Hepatocyte (in vitro differentiated cells): ENCODE data around the gene ATP6V1F. TPM values are rescaled to one million over a fixed set of nuclear protein-coding genes. Genes with fewer than 3 reads are reported as not detected.

ENCODE experiments used
- DNase-seq: peaks from one replicate; pipeline ENCODE4 v3.0.0-alpha.2; 2016; ENCODE audit warnings: low spot score
- H2AFZ ChIP-seq: fragments of 200-600 bp; sonication (generic); 2 replicates; pipeline ENCODE4 v1.6.0; 2016; ENCODE audit warnings: antibody characterized with exemption, mild to moderate bottlenecking
- H3K27ac ChIP-seq: fragments of 200-600 bp; sonication (generic); 2 replicates; pipeline ENCODE4 v1.5.1; 2016; ENCODE audit warnings: mild to moderate bottlenecking
- H3K27me3 ChIP-seq: fragments of 200-600 bp; sonication (generic); 2 replicates; pipeline ENCODE4 v1.6.1; 2016
- H3K36me3 ChIP-seq: fragments of 200-600 bp; sonication (generic); replicated peaks from 2 replicates; pipeline ENCODE4 v1.5.1; 2016; ENCODE audit warnings: low read depth; ENCODE audit not compliant: insufficient read depth
- H3K4me1 ChIP-seq: fragments of 200-600 bp; sonication (generic); 2 replicates; pipeline ENCODE4 v1.5.1; 2016; ENCODE audit warnings: mild to moderate bottlenecking, moderate library complexity; ENCODE audit not compliant: insufficient read depth
- H3K4me2 ChIP-seq: fragments of 200-600 bp; sonication (generic); 2 replicates; pipeline ENCODE4 v1.6.0; 2016
- H3K4me3 ChIP-seq: fragments of 200-600 bp; sonication (generic); 2 replicates; pipeline ENCODE4 v1.5.1; 2016; ENCODE audit warnings: mild to moderate bottlenecking
- H3K79me2 ChIP-seq: fragments of 200-600 bp; sonication (generic); 2 replicates; pipeline ENCODE4 v1.6.0; 2017; ENCODE audit warnings: mild to moderate bottlenecking
- H3K9me2 ChIP-seq: fragments of 200-600 bp; sonication (generic); replicated peaks from 2 replicates; pipeline ENCODE4 v1.6.0; 2017; ENCODE audit warnings: mild to moderate bottlenecking; ENCODE audit not compliant: insufficient read depth
- H3K9me3 ChIP-seq: fragments of 200-600 bp; sonication (generic); 2 replicates; pipeline ENCODE4 v1.5.1; 2016; ENCODE audit warnings: low read depth, mild to moderate bottlenecking
- H4K20me1 ChIP-seq: fragments of 200-600 bp; sonication (generic); 2 replicates; pipeline ENCODE4 v1.6.0; 2016; ENCODE audit warnings: mild to moderate bottlenecking; ENCODE audit not compliant: insufficient read depth, poor library complexity, severe bottlenecking
- CTCF ChIP-seq: fragments of 200-600 bp; sonication (generic); IDR thresholded peaks from 2 replicates; pipeline ENCODE4 v1.5.1; 2016; ENCODE audit warnings: antibody characterized with exemption, mild to moderate bottlenecking; ENCODE audit not compliant: poor library complexity
- EZH2 ChIP-seq: fragments of 200-600 bp; sonication (generic); IDR thresholded peaks from 2 replicates; pipeline ENCODE4 v1.6.1; 2016; ENCODE audit warnings: antibody characterized with exemption, mild to moderate bottlenecking, borderline replicate concordance
- EZH2phosphoT487 ChIP-seq: fragments of 200-600 bp; sonication (generic); IDR thresholded peaks from one replicate; pipeline ENCODE4 v1.6.1; 2018; ENCODE audit warnings: antibody characterized with exemption, mild to moderate bottlenecking, low read depth, moderate library complexity; ENCODE audit not compliant: unreplicated experiment, severe bottlenecking
- WGBS: methylation state at CpG from one replicate; pipeline ENCODE4 v1.1.6; 2016; ENCODE audit warnings: low lambda C conversion rate; ENCODE audit errors: missing lambda C conversion rate; 5-methylcytosine and 5-hydroxymethylcytosine counted together
- polyA plus RNA-seq: library from polyadenylated mRNA; unstranded; fragments of >200 nt; fragmentation: Nextera tagmentation; extraction: Ambion mirVana; gene quantifications from 2 replicates; pipeline ENCODE4 v1.2.1, GENCODE V29; 2016
- total RNA-seq: library from RNA; depleted of rRNA; stranded (reverse); fragments of >200 nt; gene quantifications from 2 replicates; pipeline ENCODE4 v1.2.3, GENCODE V29; 2014

ATP6V1F gene
- total and polyA plus RNA-seq, 2 experiments from 2014 or later = 184 to 422 TPM

GRCh38 chr7:128863433-128863989 lies 855 bp downstream of the ATP6V1F start:
- Histone ChIP-seq H3K4me2 (peak overlapping the region; percentile 82), H3K27me3 (no peaks in the 10 kb centered on the region), H3K27ac (peak overlapping the region; percentile 84), H3K9me2 (no peaks in the 10 kb centered on the region), H4K20me1 (peaks cover 45% of the 10 kb centered on the region), H3K79me2 (peaks cover 29% of the 10 kb centered on the region), H3K36me3 (no peaks in the 10 kb centered on the region), H2AFZ (peak overlapping the region; percentile 51), H3K9me3 (no peaks in the 10 kb centered on the region), H3K4me1 (peaks cover 15% of the 10 kb centered on the region), H3K4me3 (peak overlapping the region; percentile 52)
- DNase-seq = peak; percentile 78
- WGBS = 2% methylated on average over 6 of the region's 6 CpGs
- TF ChIP-seq EZH2 (no peak), CTCF (peak; percentile 44)

GRCh38 chr7:128865303-128865702 lies 2.6 kb downstream of the ATP6V1F start:
- TF ChIP-seq EZH2phosphoT487 = no peak
- no peak for TF ChIP-seq CTCF
- no peak for TF ChIP-seq EZH2
- 97% methylated on average over 12 of the region's 12 CpGs for WGBS
- no peak overlapping the region for H3K4me3 ChIP-seq
- DNase-seq = no peak
- H3K4me1 ChIP-seq = peaks cover 23% of the 10 kb centered on the region
- H3K36me3 ChIP-seq = no peaks in the 10 kb centered on the region
- H3K27me3 ChIP-seq = peaks cover 4% of the 10 kb centered on the region
- H3K9me2 ChIP-seq = no peaks in the 10 kb centered on the region
- no peak overlapping the region for H3K27ac ChIP-seq
- peaks cover 29% of the 10 kb centered on the region for H3K79me2 ChIP-seq
- H4K20me1 ChIP-seq = peaks cover 52% of the 10 kb centered on the region
- H3K9me3 ChIP-seq = no peaks in the 10 kb centered on the region
- H2AFZ ChIP-seq = no peak overlapping the region
- no peak overlapping the region for H3K4me2 ChIP-seq

GRCh38 chr7:128865996-128866877 lies 3.6 kb downstream of the ATP6V1F start:
- Histone ChIP-seq H2AFZ (no peak overlapping the region), H3K9me3 (no peaks in the 10 kb centered on the region), H3K4me2 (no peak overlapping the region), H3K4me3 (no peak overlapping the region), H4K20me1 (peaks cover 52% of the 10 kb centered on the region), H3K27ac (no peak overlapping the region), H3K9me2 (no peaks in the 10 kb centered on the region), H3K27me3 (peaks cover 7% of the 10 kb centered on the region), H3K79me2 (peaks cover 29% of the 10 kb centered on the region), H3K4me1 (peaks cover 23% of the 10 kb centered on the region), H3K36me3 (no peaks in the 10 kb centered on the region)
- TF ChIP-seq EZH2phosphoT487 = no peak
- TF ChIP-seq EZH2 = no peak
- TF ChIP-seq CTCF = no peak
- DNase-seq = no peak
- WGBS = 97% methylated on average over 24 of the region's 27 CpGs
